Neural cell (in vitro differentiated cells): ENCODE measurements around the gene PAK4. TPM values are rescaled to one million over a fixed set of nuclear protein-coding genes. Genes with fewer than 3 reads are reported as not detected.

Experiments
- H2AFZ ChIP-seq: fragments of 200-600, 300-800 bp; sonication (generic), shearing (Covaris generic); 2 replicates; pipeline ENCODE4 v1.6.0; 2014; ENCODE audit warnings: low read depth, mild to moderate bottlenecking, antibody characterized with exemption, low read length, moderate library complexity
- H3F3A ChIP-seq: fragments of 200-600 bp; shearing (Covaris generic); 2 replicates; pipeline ENCODE4 v1.6.1; 2016; ENCODE audit warnings: mild to moderate bottlenecking, moderate library complexity, mixed read lengths, antibody characterized with exemption, low read length; ENCODE audit not compliant: insufficient read depth, poor library complexity, severe bottlenecking
- H3K27ac ChIP-seq: fragments of 200-600, 300-800 bp; sonication (generic), shearing (Covaris generic); 2 replicates; pipeline ENCODE4 v1.5.1; 2014; ENCODE audit warnings: mild to moderate bottlenecking, low read length, moderate library complexity
- H3K27me3 ChIP-seq: fragments of 300-800, 200-600 bp; sonication (generic), shearing (Covaris generic); 2 replicates; pipeline ENCODE4 v1.6.0; 2014; ENCODE audit warnings: mild to moderate bottlenecking, low read depth, low read length, moderate library complexity; ENCODE audit not compliant: insufficient read depth
- H3K36me3 ChIP-seq: fragments of 300-800, 200-600 bp; sonication (generic), shearing (Covaris generic); 2 replicates; pipeline ENCODE4 v1.5.1; 2014; ENCODE audit warnings: mild to moderate bottlenecking, antibody characterized with exemption, low read length, moderate library complexity; ENCODE audit not compliant: insufficient read depth
- H3K4me2 ChIP-seq: fragments of 300-800, 200-600 bp; sonication (generic), shearing (Covaris generic); 2 replicates; pipeline ENCODE4 v1.6.0; 2014; ENCODE audit warnings: mild to moderate bottlenecking, low read length
- H3K4me3 ChIP-seq: fragments of 300-800, 200-600 bp; sonication (generic), shearing (Covaris generic); 2 replicates; pipeline ENCODE4 v1.5.1; 2014; ENCODE audit warnings: mild to moderate bottlenecking, low read length, moderate library complexity
- H3K79me2 ChIP-seq: fragments of 200-600 bp; shearing (Covaris generic); replicated peaks from 2 replicates; pipeline ENCODE4 v1.6.0; 2014; ENCODE audit warnings: mild to moderate bottlenecking, low read length, moderate library complexity; ENCODE audit not compliant: insufficient read depth
- H3K9ac ChIP-seq: fragments of 300-800, 200-600 bp; sonication (generic), shearing (Covaris generic); 2 replicates; pipeline ENCODE4 v1.6.1; 2016; ENCODE audit warnings: mild to moderate bottlenecking, low read length, mixed read lengths
- H3K9me2 ChIP-seq: fragments of 200-600 bp; shearing (Covaris generic); 2 replicates; pipeline ENCODE4 v1.6.1; 2016; ENCODE audit warnings: mild to moderate bottlenecking, low read length, mixed read lengths; ENCODE audit not compliant: insufficient read depth
- H3K9me3 ChIP-seq: fragments of 200-600, 300-800 bp; sonication (generic), shearing (Covaris generic); 2 replicates; pipeline ENCODE4 v1.6.1; 2016; ENCODE audit warnings: mild to moderate bottlenecking, mixed run types, low read length, moderate library complexity, mixed read lengths
- H4K20me1 ChIP-seq: fragments of 200-600 bp; shearing (Covaris generic); 2 replicates; pipeline ENCODE4 v1.6.1; 2016; ENCODE audit warnings: mild to moderate bottlenecking, mixed run types; ENCODE audit not compliant: insufficient read depth
- CTCF ChIP-seq: fragments of 450-650 bp; IDR thresholded peaks from 2 replicates; pipeline ENCODE4 v1.5.1; 2014; ENCODE audit warnings: antibody characterized with exemption, mild to moderate bottlenecking, moderate library complexity; ENCODE audit not compliant: poor library complexity, severe bottlenecking
- EP300 ChIP-seq: fragments of 450-650 bp; conservative IDR thresholded peaks from 2 replicates; pipeline ENCODE4 v1.6.1; 2014; ENCODE audit warnings: antibody characterized with exemption, mild to moderate bottlenecking, moderate library complexity; ENCODE audit not compliant: poor library complexity, severe bottlenecking
- EZH2 ChIP-seq: fragments of 200-600, 300-800 bp; shearing (Covaris generic), sonication (generic); IDR thresholded peaks from 2 replicates; pipeline ENCODE4 v1.6.1; 2014; ENCODE audit warnings: antibody characterized with exemption, low read length, borderline replicate concordance, mild to moderate bottlenecking; ENCODE audit not compliant: insufficient read depth, poor library complexity, severe bottlenecking
- MXI1 ChIP-seq: fragments of 450-650 bp; conservative IDR thresholded peaks from 2 replicates; pipeline ENCODE4 v1.6.1; 2014; ENCODE audit warnings: antibody characterized with exemption, mild to moderate bottlenecking; ENCODE audit not compliant: poor library complexity, severe bottlenecking
- POLR2AphosphoS5 ChIP-seq: IDR thresholded peaks from 2 replicates; pipeline ENCODE4 v1.6.1; 2012
- RAD21 ChIP-seq: fragments of 450-650 bp; conservative IDR thresholded peaks from 2 replicates; pipeline ENCODE4 v1.6.1; 2014; ENCODE audit warnings: antibody characterized with exemption, mild to moderate bottlenecking, moderate library complexity
- REST ChIP-seq: IDR thresholded peaks from 2 replicates; pipeline ENCODE4 v1.6.1; 2012; ENCODE audit warnings: borderline replicate concordance
- SMC3 ChIP-seq: fragments of 450-650 bp; conservative IDR thresholded peaks from 2 replicates; pipeline ENCODE4 v1.6.1; 2014; ENCODE audit warnings: antibody characterized with exemption, mild to moderate bottlenecking, moderate library complexity; ENCODE audit not compliant: poor library complexity
- TAF1 ChIP-seq: IDR thresholded peaks from 2 replicates; pipeline ENCODE4 v1.6.1; 2012; ENCODE audit warnings: low read depth
- polyA plus RNA-seq: library from polyadenylated mRNA; depleted of rRNA; stranded (reverse); fragments of >200 nt; gene quantifications from 2 replicates; pipeline ENCODE4 v1.2.3, GENCODE V29; 2014

The PAK4 gene
- polyA plus RNA-seq, 1 donor from 2014 or later = 5.4 TPM

- Histone ChIP-seq H4K20me1 (no peaks in the 10 kb centered on the region), H2AFZ (no peak overlapping the region), H3F3A (no peaks in the 10 kb centered on the region), H3K4me2 (no peak overlapping the region), H3K9me3 (no peaks in the 10 kb centered on the region), H3K9me2 (no peaks in the 10 kb centered on the region), H3K79me2 (no peaks in the 10 kb centered on the region), H3K9ac (no peak overlapping the region), H3K36me3 (no peaks in the 10 kb centered on the region), H3K27ac (no peak overlapping the region), H3K4me3 (no peak overlapping the region), H3K27me3 (no peaks in the 10 kb centered on the region)
- TF ChIP-seq MXI1 = no peak
- TF ChIP-seq EP300 = no peak
- TF ChIP-seq TAF1 = no peak
- TF ChIP-seq REST = no peak
Observed at GRCh38 chr19:39166571-39167391, 41.2 kb downstream of the PAK4 start.

GRCh38 chr19:39167461-39168257, 42.1 kb downstream of the PAK4 start:
- H3K79me2 ChIP-seq = no peaks in the 10 kb centered on the region
- TF ChIP-seq POLR2AphosphoS5 = no peak
- TF ChIP-seq MXI1 = no peak
- H3K27me3 ChIP-seq = no peaks in the 10 kb centered on the region
- no peaks in the 10 kb centered on the region for H3K9me2 ChIP-seq
- no peak overlapping the region for H3K9ac ChIP-seq
- no peaks in the 10 kb centered on the region for H4K20me1 ChIP-seq
- H3K27ac ChIP-seq = no peak overlapping the region
- no peaks in the 10 kb centered on the region for H3K36me3 ChIP-seq
- no peaks in the 10 kb centered on the region for H3F3A ChIP-seq
- H3K4me2 ChIP-seq = no peak overlapping the region
- H2AFZ ChIP-seq = no peak overlapping the region
- no peaks in the 10 kb centered on the region for H3K9me3 ChIP-seq
- H3K4me3 ChIP-seq = no peak overlapping the region

- Histone ChIP-seq H3K27me3 (no peaks in the 10 kb centered on the region), H3K79me2 (no peaks in the 10 kb centered on the region), H3K27ac (no peak overlapping the region), H2AFZ (no peak overlapping the region), H3K4me2 (no peak overlapping the region), H3K36me3 (no peaks in the 10 kb centered on the region), H4K20me1 (no peaks in the 10 kb centered on the region), H3K9me3 (no peaks in the 10 kb centered on the region), H3F3A (no peaks in the 10 kb centered on the region), H3K9me2 (no peaks in the 10 kb centered on the region), H3K4me3 (no peak overlapping the region), H3K9ac (no peak overlapping the region)
- no peak for TF ChIP-seq RAD21
- TF ChIP-seq MXI1 = no peak
- no peak for TF ChIP-seq REST
- no peak for TF ChIP-seq SMC3
- no peak for TF ChIP-seq EZH2
- TF ChIP-seq CTCF = no peak
- no peak for TF ChIP-seq POLR2AphosphoS5
- TF ChIP-seq TAF1 = no peak
- TF ChIP-seq EP300 = no peak
Observed at GRCh38 chr19:39168258-39169142, 42.9 kb downstream of the PAK4 start.
